Gastroesophageal sphincter (tissue), 4 donors: ENCODE measurements around the gene KIF2C. TPM values are rescaled to one million over a fixed set of nuclear protein-coding genes. Genes with fewer than 3 reads are reported as not detected.

Source experiments
- ATAC-seq: fragments of 150-250 bp; one replicate; pipeline ENCODE4 v1.9.1; 2016; ENCODE audit warnings: mild to moderate bottlenecking, moderate library complexity
- H3K27ac ChIP-seq, 4 donors: fragments of 200-600 bp; sonication (generic) in 3 of 4; 1 replicate in 3 of 4; 2 replicates in 1 of 4; pipeline ENCODE4 v1.5.1; 2016 to 2019
- H3K27me3 ChIP-seq: fragments of 200-600 bp; sonication (generic); one replicate; pipeline ENCODE4 v1.5.1; 2019
- H3K36me3 ChIP-seq, 2 donors: fragments of 200-600 bp; sonication (generic); one replicate each; pipeline ENCODE4 v1.5.1; 2019; ENCODE audit warnings: control low read depth in 1 of 2
- H3K4me1 ChIP-seq, 3 donors: fragments of 200-600 bp; sonication (generic); 1 replicate in 2 of 3; 2 replicates in 1 of 3; pipeline ENCODE4 v1.5.1; 2016 to 2019; ENCODE audit warnings: control low read depth in 2 of 3
- H3K4me3 ChIP-seq, 2 donors: fragments of 200-600 bp; sonication (generic); one replicate each; pipeline ENCODE4 v1.5.1; 2019; ENCODE audit warnings: mild to moderate bottlenecking in 1 of 2, moderate library complexity in 1 of 2
- H3K9me3 ChIP-seq, 3 donors: fragments of 200-600 bp; sonication (generic); one replicate each; pipeline ENCODE4 v1.5.1; 2017 to 2019; ENCODE audit warnings: control low read depth in 2 of 3
- EP300 ChIP-seq: sonication (generic); formaldehyde crosslinking; IDR thresholded peaks from one replicate; pipeline ENCODE4 v1.6.1; 2017; ENCODE audit warnings: antibody characterized with exemption, mild to moderate bottlenecking
- POLR2A ChIP-seq, 2 donors: fragments of 450-650 bp; IDR thresholded peaks; one replicate each; pipeline ENCODE4 v1.6.1; 2017; ENCODE audit warnings: antibody characterized with exemption in 2 of 2, mild to moderate bottlenecking in 2 of 2, moderate library complexity in 1 of 2
- POLR2AphosphoS5 ChIP-seq: sonication (generic); formaldehyde crosslinking; IDR thresholded peaks from one replicate; pipeline ENCODE4 v1.6.1; 2017; ENCODE audit warnings: antibody characterized with exemption
- WGBS, 2 donors: methylation state at CpG; one replicate each; pipeline ENCODE4 v1.1.5; 2018; ENCODE audit warnings: low coverage in 1 of 2; 5-methylcytosine and 5-hydroxymethylcytosine counted together
- total RNA-seq, 4 donors: library from RNA; depleted of rRNA; stranded (reverse); fragments of >200 nt; gene quantifications; one replicate each; pipeline ENCODE4 v1.1.0, GENCODE V29; 2016
- TF ChIP-seq, protein P1 (sequence below), 4 experiments: fragments of 200-600 bp in 2 of 4; fragments of 450-650 bp in 2 of 4; sonication (generic) in 1 of 4; IDR thresholded peaks; one replicate each; pipeline ENCODE4 v1.5.1; 2017 to 2019; ENCODE audit warnings: antibody characterized with exemption in 4 of 4, mild to moderate bottlenecking in 2 of 4, moderate library complexity in 2 of 4

KIF2C gene
- total RNA-seq, 4 donors from 2014 or later, result 0.40 to 2.2 (median 0.72) TPM

GRCh38 chr1:44785029-44785380, 45.4 kb downstream of the KIF2C start:
- no peak for ATAC-seq
- Histone ChIP-seq H3K4me3 (no peak overlapping the region), H3K36me3 (peaks cover 0 to 20% of the 10 kb centered on the region in 2 donors), H3K27me3 (no peaks in the 10 kb centered on the region), H3K4me1 (peaks cover 0 to 36% (median 18%) of the 10 kb centered on the region in 3 donors), H3K27ac (peak overlapping the region in 1 of 4 donors; percentile 72), H3K9me3 (no peaks in the 10 kb centered on the region)
- TF ChIP-seq POLR2A (IDR thresholded peaks at IDR 0.05) (no peak), POLR2AphosphoS5 (no peak), EP300 (no peak)
- TF ChIP-seq, protein P1, sequence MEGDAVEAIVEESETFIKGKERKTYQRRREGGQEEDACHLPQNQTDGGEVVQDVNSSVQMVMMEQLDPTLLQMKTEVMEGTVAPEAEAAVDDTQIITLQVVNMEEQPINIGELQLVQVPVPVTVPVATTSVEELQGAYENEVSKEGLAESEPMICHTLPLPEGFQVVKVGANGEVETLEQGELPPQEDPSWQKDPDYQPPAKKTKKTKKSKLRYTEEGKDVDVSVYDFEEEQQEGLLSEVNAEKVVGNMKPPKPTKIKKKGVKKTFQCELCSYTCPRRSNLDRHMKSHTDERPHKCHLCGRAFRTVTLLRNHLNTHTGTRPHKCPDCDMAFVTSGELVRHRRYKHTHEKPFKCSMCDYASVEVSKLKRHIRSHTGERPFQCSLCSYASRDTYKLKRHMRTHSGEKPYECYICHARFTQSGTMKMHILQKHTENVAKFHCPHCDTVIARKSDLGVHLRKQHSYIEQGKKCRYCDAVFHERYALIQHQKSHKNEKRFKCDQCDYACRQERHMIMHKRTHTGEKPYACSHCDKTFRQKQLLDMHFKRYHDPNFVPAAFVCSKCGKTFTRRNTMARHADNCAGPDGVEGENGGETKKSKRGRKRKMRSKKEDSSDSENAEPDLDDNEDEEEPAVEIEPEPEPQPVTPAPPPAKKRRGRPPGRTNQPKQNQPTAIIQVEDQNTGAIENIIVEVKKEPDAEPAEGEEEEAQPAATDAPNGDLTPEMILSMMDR (IDR thresholded peaks at IDR 0.05), result no peak
- no CpG with 5 or more reads among the region's 6 CpGs for WGBS, 2 donors

- Histone ChIP-seq H3K27ac (peak overlapping the region in 3 of 4 donors; percentile 33 to 79 (median 73)), H3K4me3 (peak overlapping the region in 1 of 2 donors; percentile 62), H3K36me3 (peaks cover 0 to 14% of the 10 kb centered on the region in 2 donors), H3K27me3 (no peaks in the 10 kb centered on the region), H3K4me1 (peaks cover 0 to 36% (median 18%) of the 10 kb centered on the region in 3 donors), H3K9me3 (no peaks in the 10 kb centered on the region)
- 34 to 60% methylated on average over 3 to 11 of the region's 11 CpGs for WGBS, 2 donors
- TF ChIP-seq POLR2A (IDR thresholded peaks at IDR 0.05) (no peak), EP300 (no peak), POLR2AphosphoS5 (no peak)
- TF ChIP-seq, protein P1 (IDR thresholded peaks at IDR 0.05), result no peak
- no peak for ATAC-seq
These were observed 46.0 kb downstream of the KIF2C start for GRCh38 chr1:44785501-44786137.

DNA sequence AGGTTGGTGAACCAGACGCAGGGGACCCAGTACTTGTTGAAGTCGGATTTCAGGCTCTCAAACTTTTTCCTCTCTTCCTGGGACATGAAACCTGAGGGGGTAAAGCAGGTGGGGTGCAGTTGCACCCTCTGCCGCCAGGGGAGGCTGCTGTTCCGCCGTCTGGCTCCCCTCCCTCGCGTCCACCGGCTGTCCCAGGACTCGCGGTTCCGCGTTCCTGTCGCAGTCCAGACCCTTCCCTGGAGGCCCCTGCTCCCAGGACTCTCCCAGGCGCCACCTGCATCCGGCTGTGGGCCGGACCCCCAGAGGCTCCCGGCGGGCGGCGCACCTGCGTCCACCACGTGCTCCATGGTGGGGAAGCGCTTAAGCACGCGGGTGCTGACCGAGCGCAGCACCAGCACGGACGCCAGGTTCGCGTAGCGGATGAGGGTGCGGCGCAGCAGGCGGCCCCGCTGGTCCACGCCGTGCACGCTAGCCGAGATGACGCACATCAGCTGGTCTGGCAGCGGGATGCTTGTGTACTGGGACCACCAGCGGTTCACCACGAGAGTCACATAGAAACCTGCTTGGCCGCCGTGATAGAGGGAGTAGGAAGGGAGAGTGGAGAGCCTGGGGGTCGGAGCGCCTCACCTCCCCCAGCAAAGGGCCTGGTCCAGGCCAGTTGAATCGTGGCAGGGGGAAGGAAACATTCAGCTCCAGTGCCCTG, 46.7 kb downstream of the KIF2C start:
- H3K4me3 ChIP-seq, result peak overlapping the region; percentile 29 to 62
- peaks cover 0 to 7% of the 10 kb centered on the region in 2 donors for H3K36me3 ChIP-seq
- peaks cover 0 to 36% (median 18%) of the 10 kb centered on the region in 3 donors for H3K4me1 ChIP-seq
- no peaks in the 10 kb centered on the region for H3K27me3 ChIP-seq
- peak; percentile 11 for TF ChIP-seq POLR2AphosphoS5
- TF ChIP-seq EP300, result no peak
- TF ChIP-seq, protein P1 (IDR thresholded peaks at IDR 0.05), result peak; percentile 98 to 100 (median 99)
- TF ChIP-seq POLR2A (IDR thresholded peaks at IDR 0.05), result peak in 1 of 2 donors; percentile 14
- ATAC-seq, result peak; percentile 80
- peak overlapping the region in 3 of 4 donors; percentile 33 to 79 (median 73) for H3K27ac ChIP-seq
- WGBS, 2 donors, result 6% methylated on average over 3 of the region's 49 CpGs; no CpG with 5 or more reads in 1 of the 2 donors
- no peaks in the 10 kb centered on the region for H3K9me3 ChIP-seq

- Histone ChIP-seq H3K36me3 (peaks cover 0 to under 1% of the 10 kb centered on the region in 2 donors), H3K27me3 (no peaks in the 10 kb centered on the region), H3K9me3 (no peaks in the 10 kb centered on the region), H3K27ac (peak overlapping the region in 3 of 4 donors; percentile 33 to 79 (median 73)), H3K4me3 (peak overlapping the region in 1 of 2 donors; percentile 62), H3K4me1 (peaks cover 0 to 36% (median 18%) of the 10 kb centered on the region in 3 donors)
- WGBS, 2 donors, result 50 to 67% methylated on average over 2 of the region's 9 CpGs
- TF ChIP-seq EP300 (no peak), POLR2AphosphoS5 (no peak), POLR2A (IDR thresholded peaks at IDR 0.05) (no peak)
- TF ChIP-seq, protein P1 (IDR thresholded peaks at IDR 0.05), result no peak
- ATAC-seq, result no peak
These were observed 47.3 kb downstream of the KIF2C start for GRCh38 chr1:44786841-44787426.
